GM21723 (cell line): ENCODE measurements around the gene EVC.
"Not testable (repeated sequence)": the region's sequence is repeated elsewhere in the genome, so short reads cannot be mapped to it uniquely, and the experiment has no call there.

Source experiments
- ATAC-seq: cut with Tn5 transposase; IDR thresholded peaks from one replicate; pipeline ENCODE4 v1.9.1; 2021; ENCODE audit warnings: mild to moderate bottlenecking, moderate library complexity; ENCODE audit not compliant: unreplicated experiment

EVC gene

DNA sequence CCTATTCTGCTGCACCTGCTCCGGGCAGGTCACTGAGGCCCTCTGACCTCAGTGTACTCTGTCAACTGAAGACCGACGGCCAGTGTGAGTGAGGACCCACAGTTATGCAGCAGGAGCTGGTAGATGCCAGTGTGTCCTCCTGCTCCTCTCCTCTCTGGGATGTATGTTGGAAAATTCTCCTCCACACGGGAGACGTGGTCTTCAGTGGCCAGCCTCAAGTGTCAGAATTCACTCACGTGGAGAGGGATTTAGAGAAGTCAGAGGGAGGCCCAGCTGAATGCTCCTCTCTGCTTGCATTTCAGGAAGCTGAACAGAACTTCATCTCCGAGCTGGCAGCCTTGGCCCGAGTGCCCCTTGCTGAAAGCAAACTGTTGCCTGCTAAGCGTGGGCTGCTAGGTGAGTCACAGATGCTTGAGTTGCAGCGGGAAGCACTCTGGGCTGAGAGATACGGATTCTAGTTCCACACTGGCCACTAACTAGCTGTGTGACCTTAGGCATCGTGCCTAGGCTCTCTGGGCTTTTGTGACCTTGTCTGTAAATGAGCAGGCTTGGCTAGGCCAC, 98.3 kb downstream of the EVC start:
- no peak for ATAC-seq

DNA sequence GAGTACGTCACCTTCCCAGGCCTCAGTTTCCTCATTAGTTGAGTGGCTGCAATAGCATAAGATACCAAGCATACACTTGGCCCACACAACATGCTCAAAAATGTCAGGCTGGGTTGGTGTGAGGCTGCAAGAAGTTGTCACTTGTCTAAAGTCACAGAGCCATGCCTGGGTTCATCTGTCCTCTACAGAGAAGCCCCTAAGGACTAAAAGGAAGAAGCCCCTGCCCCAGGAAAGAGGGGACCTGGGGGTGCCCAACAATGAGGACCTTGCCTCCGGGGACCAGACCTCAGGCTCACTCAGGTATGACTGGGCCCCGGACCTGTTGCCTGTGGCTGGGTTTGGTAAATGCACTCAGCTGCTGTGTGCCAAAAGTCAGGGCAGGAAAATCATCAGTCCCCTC, 99.2 kb downstream of the EVC start:
- ATAC-seq, result no peak

DNA sequence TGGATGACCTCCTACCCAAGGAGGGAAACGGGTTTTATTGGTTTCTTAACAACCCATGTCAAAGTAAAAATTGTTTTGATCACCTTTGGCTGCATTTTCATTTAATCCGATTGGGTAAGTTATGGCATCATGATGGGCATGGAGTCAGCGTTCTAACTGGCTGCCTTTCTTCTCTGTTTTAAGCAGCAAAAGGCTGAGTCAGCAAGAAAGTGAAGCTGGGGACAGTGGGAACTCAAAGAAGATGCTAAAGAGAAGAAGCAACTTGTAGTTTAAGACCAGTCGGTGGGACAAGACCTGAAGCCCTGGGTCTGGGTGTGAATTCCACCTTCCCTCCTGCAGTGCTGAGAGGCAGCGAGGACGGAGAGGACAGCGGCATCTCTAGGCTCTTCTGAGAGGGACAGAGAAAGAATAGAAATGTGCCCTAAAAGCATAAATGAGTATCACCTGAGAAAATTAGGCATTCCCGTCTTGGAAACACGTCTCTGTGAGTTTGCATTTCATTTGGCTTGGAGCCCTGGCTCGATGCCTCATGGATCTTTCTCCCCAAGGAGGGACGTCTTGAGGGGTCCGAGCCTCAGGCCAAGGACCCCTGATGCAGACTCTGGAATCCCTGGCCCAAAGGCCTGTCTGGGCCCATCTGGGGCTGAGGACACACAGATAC, 99.9 kb downstream of the EVC start:
- ATAC-seq, result no peak

DNA sequence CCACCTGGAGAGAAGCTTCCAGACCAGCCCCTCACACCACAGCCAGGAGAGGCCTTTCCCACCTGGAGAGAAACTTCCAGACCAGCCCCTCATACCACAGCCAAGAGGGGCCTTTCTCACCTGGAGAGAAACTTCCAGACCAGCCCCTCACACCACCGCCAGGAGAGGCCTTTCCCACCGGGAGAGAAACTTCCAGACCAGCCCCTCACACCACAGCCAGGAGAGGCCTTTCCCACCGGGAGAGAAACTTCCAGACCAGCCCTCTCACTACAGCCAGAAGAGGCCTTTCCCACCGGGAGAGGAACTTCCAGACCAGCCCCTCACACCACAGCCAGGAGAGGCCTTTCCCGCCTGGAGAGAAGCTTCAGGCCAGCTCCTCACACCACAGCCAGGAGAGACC, 101.1 kb downstream of the EVC start:
- not testable (repeated sequence) for ATAC-seq

DNA sequence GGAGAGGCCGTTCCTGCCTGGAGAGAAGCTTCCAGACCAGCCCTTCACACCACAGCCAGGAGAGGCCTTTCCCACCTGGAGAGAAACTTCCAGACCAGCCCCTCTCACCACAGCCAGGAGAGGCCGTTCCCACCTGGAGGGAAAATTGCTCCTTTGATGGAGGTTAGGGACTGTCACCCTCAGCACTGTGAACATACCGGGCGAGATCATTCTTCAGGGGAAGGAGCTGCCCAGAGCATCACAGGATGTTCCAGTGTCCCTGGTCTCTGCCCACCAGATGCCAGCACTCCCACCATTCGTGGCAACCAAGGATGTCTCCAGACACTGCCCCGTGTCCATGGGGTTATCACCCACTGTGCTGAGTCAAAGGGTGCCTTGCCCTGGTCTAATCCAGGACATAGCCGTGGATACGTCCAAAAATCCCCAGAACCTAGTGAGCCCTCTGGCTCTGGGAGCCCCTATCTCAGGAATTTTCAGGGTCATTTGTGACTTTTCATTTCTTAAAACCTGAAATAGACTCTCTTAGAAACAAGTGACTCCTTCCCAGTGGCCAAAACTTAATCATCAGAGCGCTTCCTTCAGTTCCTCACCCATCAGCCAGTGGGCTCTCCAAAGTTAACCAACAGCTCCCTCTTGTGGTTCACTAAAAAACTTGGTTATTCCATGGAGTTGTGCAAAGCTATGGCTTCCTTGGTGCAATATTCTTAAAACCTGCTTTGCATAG, 101.7 kb downstream of the EVC start:
- peak; percentile 59 for ATAC-seq

DNA sequence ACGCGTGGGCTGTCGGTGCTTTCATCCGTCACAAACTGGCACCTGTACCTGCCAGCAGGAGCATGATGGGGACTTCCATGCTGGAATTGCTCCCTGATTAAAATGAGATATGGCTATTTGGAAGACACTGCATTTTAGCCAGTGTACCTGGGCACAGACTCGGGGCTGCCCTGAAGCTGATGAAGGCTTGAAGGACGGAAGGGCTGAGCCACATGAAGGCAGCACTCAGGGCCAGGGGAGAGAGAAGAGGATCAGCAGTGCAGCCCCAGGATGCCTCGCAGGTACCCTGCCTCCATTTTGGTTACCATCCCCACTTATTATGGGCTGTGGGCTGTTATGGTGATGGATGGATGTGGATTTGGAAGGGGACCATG, 102.9 kb downstream of the EVC start:
- no peak for ATAC-seq

DNA sequence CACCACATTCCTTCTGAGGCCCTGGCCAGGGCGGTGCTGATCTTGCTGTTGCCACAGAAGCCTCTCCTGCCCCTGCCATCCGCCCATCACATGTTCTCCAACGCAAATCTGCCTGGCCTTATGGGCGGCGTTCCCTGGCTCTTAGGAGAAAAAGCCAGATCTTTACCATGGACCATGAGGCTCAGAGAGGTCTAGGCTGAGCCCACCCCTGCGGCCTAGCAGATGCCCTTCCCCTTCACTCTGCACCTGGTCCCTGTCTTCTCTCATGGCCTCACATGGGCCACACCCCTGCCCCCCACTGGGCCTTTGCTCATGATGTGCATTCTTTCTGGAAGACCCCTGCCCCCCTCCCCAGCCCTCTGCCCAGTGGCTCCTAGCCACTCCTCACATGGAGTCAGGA, 103.4 kb downstream of the EVC start:
- no peak for ATAC-seq

DNA sequence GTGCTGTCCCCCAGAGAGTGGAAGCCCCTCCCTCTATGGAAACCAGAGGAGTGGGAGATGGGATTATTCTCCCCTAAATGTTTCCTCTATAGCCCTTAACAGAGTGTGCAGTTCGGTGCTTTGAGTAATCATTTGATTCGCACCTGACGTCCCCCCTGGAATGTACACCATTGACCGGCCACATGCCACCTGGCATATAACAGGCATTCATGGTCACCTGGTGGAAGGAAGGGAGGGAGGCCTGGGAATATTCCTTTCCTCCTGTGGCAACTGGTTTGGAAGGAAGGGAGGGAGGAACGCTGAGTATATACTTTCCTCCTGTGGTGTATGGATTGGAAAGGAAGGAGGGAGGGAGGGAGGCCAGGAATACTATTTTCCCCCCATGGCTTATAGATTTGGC, 104.6 kb downstream of the EVC start:
- ATAC-seq, result no peak

DNA sequence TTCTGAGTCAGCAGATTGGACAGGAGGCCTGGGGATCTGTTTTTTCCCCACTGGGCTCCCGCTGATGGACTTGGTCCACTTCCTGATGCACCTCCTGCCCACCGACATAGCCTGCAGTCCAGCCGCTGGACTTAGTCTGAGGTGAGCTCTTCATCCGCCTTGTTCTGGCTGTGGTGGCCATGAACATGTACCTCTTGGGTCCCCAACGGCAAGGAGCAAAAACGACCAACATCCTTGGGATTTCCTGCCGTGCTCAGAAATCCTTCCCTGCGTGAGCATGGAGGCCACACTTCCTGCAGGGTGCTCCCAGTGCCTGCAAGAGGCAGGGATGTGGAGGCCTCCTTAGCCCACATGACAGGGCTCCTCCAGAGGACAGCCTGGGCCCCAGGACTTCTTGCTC, 105.1 kb downstream of the EVC start:
- no peak for ATAC-seq

DNA sequence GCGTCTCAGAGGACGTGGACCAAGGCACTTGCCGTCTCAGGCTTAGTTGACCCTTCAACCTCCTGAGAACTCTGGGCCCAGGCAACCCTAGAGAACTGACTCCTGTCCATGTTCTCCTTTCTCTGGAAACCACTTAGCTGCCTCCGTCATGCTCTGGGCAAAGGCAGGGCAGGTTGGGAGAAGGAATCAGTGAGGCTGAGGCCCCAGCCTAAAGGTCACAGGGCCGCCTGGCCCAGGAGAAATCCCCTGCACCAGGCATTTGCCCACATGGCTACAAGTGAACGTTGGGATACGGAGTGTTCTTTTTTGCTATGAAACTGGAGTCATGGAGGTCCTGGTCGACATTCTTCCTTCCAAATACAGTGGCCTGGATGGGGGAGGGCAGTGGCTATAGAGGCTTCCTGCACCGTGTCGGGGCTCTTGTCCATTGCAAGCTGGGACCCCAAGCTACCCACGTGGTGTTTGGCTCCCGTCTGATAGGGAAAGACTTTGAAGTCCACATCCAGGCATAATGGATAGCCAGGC, 105.9 kb downstream of the EVC start:
- no peak for ATAC-seq

DNA sequence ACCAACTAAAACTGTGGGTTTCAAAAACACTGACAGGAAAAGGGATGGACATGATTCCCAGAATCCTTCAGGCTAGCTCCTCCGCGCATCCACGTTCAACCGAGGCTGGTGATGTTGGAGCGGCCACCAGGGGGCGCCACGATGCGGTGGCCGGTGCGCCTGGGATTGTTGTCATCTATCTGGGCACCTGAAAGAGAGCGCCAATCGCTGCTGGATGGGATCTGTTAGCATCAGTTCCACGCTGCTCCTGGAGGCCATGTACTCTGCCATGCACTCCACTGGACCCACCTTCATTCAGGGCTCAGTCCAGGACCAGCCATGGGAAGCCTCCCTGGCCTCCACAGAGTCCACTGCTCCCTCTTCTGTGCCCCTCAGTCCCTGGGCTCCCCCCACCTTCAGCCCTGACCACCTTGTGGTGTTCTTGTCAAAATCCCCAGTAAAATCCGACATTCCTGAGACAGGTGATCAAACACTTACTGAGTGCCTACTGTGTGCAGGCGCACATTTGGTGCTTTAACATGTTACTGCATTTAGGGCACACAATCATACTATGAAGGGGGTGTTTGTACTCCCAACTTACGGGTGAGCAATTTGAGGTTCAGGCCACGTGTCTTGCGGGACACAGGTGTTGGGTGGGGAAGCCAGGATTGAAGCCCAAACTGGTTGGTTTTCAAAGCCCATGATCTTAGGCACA, 110.8 kb downstream of the EVC start:
- ATAC-seq, result no peak

DNA sequence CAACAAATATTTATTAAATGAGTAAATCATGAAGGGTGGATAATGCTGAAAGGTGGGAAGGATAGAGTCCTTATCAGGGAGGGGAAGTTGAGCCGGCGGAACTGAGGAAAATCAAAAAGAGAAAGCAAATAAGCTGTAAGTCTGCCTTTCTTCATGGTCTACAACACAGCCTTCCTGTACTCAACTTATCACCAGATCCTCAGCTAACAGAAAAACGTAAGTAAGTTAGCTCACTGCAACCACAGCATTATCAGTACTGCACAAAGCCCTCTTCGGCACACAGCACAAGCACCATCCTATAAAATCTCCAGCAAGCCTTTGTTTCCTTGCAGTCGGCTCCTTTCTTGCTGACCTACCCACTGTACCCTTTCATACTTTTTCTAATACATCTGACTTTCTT, 111.6 kb downstream of the EVC start:
- ATAC-seq, result no peak

DNA sequence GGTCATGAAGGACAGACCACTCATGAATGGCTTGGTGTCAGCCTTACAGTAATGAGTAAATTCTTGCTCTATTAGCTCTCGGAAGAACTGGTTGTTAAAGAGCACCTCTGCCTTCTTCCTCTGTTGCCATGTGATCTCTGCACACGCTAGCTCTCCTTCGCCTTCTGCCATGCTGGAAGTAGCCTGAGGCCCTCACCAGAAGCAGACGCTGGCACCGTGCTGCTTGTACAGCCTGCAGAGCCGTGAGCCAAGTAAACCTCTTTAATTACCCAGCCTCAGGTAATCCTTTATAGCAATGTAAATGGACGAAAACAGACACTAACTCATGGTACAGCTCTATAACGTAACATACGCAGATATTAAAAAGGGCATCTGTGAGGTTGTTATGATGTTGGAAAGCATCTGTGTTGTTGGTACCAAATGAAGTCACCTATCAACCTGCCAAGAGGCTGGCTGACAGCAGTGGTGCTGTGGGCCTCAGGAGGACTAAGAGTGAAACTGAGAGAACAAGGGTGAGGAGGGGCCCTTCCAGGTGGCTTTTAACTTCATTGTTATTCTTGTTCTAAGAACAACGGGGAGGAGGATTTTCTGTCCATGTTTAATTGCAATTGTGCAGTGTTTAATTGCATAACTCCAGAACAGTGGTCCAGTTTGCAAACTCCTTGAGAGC, 112.7 kb downstream of the EVC start:
- ATAC-seq, result no peak

DNA sequence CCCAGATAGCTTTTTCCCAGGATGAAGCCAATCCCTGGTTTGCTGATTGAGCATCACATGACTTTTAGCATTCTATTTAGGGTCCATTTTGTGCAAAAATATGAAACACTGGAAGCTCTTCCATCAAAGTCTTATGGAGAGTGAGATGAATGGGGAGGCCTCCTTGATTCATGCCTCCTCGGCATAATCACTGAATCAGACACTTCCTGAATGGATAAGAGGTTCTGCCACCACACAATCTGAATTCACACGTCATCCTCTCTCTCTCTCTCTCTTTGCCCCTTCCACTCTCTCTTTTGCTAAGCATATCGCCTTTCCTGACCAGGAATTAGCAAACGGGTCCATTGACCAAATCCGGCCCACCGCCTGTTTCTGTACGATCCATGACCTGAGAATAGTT, 113.2 kb downstream of the EVC start:
- ATAC-seq, result no peak

DNA sequence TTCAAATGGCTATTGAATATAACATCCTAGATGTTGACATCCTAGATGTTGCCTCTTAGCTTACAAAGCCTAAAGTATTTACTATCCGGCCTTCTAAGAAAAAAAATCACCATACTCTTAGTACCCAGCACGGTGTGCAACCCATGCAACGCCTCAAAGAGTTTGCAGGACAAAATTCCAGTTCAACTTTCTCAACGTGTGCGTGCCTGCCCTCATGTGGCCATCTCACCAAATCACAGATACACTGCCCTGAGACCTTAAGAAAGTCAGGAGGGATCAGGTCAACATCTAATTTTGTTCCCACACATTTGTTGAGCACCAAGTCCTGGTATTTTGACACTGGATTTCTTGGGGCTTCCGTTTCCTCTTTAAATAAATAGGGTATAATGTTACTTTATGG, 113.6 kb downstream of the EVC start:
- ATAC-seq, result no peak

DNA sequence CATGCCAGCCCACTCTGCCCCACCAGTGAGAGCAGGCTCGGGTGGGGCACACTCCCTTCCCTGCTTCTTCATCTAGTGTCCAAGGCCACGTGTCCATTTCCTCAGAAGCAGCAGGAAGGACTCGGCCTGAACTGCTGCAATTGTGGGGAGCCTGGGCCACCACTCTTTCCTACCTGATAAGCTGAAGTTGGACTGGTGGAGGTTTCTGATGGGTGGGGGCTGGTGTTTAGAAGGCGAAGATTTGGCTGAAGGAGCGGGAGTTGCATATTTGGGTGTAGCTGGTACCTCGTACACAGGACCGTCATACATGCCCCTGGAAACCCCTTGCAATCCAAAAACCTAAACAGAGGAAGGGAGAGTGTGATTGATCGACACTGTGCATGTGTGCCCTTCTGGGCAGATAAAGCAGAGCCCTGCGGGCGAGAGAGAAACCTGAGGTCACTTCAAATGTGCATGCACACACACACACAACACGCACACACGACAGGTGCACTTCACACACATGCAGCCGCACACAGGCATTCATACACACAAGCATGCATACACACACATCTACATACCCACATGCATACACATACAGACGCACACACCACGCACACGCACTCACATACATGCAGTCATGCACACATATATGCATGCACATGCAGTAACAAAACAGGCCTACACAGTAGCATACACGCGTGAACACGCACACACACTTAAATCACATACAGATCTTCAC, 114.5 kb downstream of the EVC start:
- no peak for ATAC-seq

DNA sequence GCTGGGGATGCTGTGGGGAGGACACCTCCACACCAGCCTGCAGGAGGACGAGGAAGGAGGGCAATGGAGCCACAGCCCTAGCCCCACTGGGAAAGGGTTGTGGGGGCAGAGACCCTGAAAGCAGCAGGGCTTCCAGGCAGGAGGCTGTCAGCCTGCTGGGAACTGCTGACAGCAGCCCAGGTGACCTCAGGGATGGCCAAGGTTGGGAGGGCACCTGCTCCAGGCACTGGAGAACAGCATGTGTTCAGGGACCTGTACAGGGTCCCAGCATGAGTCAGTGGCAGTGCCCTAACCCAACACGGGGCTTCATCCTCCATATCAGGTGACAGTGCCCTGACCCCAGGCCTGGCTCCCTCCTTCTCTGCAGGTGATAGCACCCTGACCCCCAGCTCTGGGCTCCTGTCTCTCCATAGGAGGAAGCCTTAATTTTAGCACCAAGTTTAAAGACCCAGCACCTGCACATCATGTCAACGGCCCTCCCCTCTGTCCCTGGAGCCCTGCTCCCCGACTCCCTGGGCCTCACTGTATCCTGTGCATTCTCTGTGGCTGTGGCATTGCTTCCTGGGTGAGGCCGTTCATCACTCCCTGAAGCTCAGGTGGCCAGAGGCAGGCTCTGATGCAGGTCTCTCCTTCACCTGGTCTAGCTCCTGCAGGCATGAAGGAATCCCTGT, 115.6 kb downstream of the EVC start:
- no peak for ATAC-seq

DNA sequence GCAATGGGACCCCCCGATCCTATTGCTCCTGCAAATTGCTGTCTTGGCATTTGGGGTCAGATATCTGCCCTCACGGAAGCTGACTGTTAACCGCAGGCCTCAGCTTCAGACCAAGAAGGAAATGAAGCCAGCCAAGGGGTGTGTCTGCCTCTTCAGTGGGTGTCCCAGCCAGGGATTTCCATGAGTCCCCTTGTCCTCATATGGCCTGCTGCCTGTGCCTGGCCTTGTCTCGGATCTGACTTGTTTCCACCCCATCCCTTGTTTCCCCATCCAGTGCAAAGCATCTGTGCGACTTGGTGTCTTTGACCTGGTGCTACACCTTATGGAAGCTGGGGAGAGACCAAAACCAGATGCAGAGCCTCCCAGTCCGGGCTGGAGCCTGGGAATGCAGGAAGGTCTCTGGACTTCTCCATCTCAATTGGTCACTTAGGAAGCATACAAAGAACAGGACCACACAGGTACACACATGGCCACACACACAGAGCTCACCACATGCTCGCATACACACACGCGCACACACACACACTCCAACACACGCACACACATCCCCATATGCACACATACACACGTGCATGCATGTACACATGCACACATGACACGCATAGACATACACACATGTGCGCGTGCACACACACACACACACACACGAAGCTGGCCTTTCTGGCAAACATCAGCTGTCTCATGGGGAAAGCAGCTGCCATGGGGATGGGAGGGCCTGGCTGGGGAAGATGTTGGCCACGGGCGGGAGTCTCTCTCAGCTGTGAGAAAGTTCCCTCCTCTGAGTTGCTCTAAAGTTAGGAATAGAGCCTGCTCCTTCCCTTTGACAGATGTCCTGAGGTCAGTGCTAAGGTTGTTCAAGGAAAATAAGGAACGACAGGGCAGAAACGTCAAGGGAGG, 116.4 kb downstream of the EVC start:
- ATAC-seq, result no peak

DNA sequence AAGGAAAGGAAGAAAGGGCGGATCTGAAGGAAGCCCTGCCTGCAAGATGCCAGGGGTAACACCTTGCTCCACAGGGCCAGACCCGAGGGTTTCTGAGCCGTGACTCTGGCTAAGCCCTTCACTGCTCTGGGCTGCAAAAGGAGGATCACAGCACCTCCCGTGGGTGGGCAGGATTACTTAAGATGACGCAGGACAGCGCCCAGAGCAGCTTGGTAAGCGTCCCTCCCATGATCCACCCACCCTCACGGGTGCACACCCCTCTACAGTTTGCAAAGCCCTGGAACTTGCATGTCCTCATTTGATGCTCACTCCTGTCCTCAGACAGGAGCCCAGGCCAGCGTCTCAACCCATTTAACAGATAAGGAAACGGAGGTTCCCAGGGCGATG, 117.0 kb downstream of the EVC start:
- ATAC-seq, result no peak
